Measurements from ENCODE around the gene RRBP1. TPM values are rescaled to one million over a fixed set of nuclear protein-coding genes. Genes with fewer than 3 reads are reported as not detected.

RRBP1 gene
- total RNA-seq, 2 experiments from 2014 or later: 26.4 to 27.2 TPM

DNA sequence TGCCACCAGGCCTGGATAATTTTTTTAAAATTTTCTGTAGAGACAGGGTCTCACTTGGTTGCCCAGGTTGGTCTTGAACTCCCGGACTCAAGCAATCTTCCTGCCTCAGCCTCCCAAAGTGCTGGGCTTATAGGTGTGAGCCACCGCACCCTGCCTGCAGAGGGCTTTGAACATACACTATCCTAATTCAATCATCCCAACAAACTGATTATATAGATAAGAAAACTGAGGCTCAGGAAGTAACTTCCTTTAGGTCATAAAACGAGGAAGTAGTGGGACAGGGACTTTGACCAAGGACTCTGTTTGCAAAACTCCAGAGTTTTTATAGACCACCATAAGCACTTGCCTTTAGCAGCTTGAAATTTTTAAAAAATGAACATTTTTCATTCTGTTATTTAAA, 12.7 kb upstream of the RRBP1 start:
- intact Hi-C loops (cut with DNase I, micrococcal nuclease): no loop called here
- no peaks in the 10 kb centered on the region for H3K9me3 Mint-ChIP-seq
- POLR2A ChIA-PET: no interaction called here

DNA sequence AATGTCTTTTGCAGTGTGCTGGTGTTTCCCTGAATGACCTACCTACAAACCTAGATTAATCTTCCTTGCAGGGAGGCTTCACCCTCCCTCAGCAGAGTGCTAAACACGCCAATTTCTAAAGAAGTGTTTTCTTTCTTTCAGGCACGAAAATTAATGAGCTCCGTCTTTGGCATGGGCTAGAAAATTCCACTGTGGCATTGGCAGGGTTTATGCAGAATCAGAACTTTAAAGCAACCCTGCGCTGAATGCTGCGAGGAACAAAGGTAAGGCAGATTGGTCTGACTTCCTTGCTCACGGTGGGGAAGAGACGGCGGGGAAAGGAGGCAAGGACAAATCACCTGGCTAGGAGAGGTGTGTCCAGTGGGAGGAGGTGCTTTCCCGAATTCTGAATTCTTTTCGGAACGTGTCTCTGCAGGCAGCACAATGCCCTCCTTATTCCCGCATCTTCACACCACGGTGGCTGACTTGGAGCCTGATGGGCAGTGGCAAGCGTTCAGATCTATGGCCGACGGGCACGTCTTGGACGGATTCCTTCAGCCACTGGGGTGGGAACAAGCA, 11.5 kb upstream of the RRBP1 start:
- no peak overlapping the region for H3K27ac Mint-ChIP-seq
- ATAC-seq (ENCODE audit: poor library complexity): no peak
- H3K4me1 Mint-ChIP-seq (ENCODE audit: low read depth): no peaks in the 10 kb centered on the region
- H3K4me3 Mint-ChIP-seq: no peak overlapping the region
- no peak overlapping the region for H3K4me3 ChIP-seq (ENCODE audit: low read length)
- no peaks in the 10 kb centered on the region for H3K36me3 Mint-ChIP-seq (ENCODE audit: low read depth)
- H3K27me3 Mint-ChIP-seq: peaks cover 41% of the 10 kb centered on the region
- TF ChIP-seq, protein P1, sequence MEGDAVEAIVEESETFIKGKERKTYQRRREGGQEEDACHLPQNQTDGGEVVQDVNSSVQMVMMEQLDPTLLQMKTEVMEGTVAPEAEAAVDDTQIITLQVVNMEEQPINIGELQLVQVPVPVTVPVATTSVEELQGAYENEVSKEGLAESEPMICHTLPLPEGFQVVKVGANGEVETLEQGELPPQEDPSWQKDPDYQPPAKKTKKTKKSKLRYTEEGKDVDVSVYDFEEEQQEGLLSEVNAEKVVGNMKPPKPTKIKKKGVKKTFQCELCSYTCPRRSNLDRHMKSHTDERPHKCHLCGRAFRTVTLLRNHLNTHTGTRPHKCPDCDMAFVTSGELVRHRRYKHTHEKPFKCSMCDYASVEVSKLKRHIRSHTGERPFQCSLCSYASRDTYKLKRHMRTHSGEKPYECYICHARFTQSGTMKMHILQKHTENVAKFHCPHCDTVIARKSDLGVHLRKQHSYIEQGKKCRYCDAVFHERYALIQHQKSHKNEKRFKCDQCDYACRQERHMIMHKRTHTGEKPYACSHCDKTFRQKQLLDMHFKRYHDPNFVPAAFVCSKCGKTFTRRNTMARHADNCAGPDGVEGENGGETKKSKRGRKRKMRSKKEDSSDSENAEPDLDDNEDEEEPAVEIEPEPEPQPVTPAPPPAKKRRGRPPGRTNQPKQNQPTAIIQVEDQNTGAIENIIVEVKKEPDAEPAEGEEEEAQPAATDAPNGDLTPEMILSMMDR (IDR thresholded peaks at IDR 0.05): no peak
- intact Hi-C loops (cut with DNase I, micrococcal nuclease): no loop called here
- DNase-seq: no peak
- no peaks in the 10 kb centered on the region for H3K4me1 ChIP-seq (ENCODE audit: insufficient read depth, low read length)
- peaks cover 8 to 10% of the 10 kb centered on the region in 2 experiments for H3K27me3 ChIP-seq (ENCODE audit: control insufficient read depth in 1 of 2, insufficient read depth in 2 of 2, low read length in 2 of 2)
- ChIA-PET CTCF (interaction anchor here (1.5 kb wide), 1 partner anchor 11 kb away, joined by 6 read pairs; the partner anchor contains the start of gene RRBP1), POLR2A (no interaction called here)
- H3K9me3 ChIP-seq (ENCODE audit: control insufficient read depth in 1 of 2, insufficient read depth in 1 of 2, low read length in 2 of 2): peaks cover 0 to 7% of the 10 kb centered on the region in 2 experiments
- no peak overlapping the region for H3K27ac ChIP-seq (ENCODE audit: low read depth in 1 of 2, low read length in 2 of 2)
- H3K36me3 ChIP-seq (ENCODE audit: insufficient read depth, low read length): no peaks in the 10 kb centered on the region
- no peaks in the 10 kb centered on the region for H3K9me3 Mint-ChIP-seq

More for the DNA sequence above, 12.7 kb upstream of the RRBP1 start:
- TF ChIP-seq, protein P1 (IDR thresholded peaks at IDR 0.05): no peak
- Histone ChIP-seq H3K4me3 (ENCODE audit: low read length) (no peak overlapping the region), H3K36me3 (ENCODE audit: insufficient read depth, low read length) (no peaks in the 10 kb centered on the region), H3K27me3 (ENCODE audit: control insufficient read depth in 1 of 2, insufficient read depth in 2 of 2, low read length in 2 of 2) (peaks cover 0 to 3% of the 10 kb centered on the region in 2 experiments), H3K27ac (ENCODE audit: low read depth in 1 of 2, low read length in 2 of 2) (no peak overlapping the region), H3K9me3 (ENCODE audit: control insufficient read depth in 1 of 2, insufficient read depth in 1 of 2, low read length in 2 of 2) (peaks cover 0 to 7% of the 10 kb centered on the region in 2 experiments), H3K4me1 (ENCODE audit: insufficient read depth, low read length) (no peaks in the 10 kb centered on the region)
- H3K27me3 Mint-ChIP-seq: peaks cover 32% of the 10 kb centered on the region
- H3K27ac Mint-ChIP-seq: no peak overlapping the region
- no peaks in the 10 kb centered on the region for H3K4me1 Mint-ChIP-seq (ENCODE audit: low read depth)
- H3K36me3 Mint-ChIP-seq (ENCODE audit: low read depth): no peaks in the 10 kb centered on the region
- no peak for DNase-seq
- CTCF ChIA-PET: interaction anchor here (0.6 to 0.7 kb wide), 2 partner anchors 51 to 91 kb away, joined by 4 to 5 read pairs; no protein-coding TSS in a partner anchor
- no peak overlapping the region for H3K4me3 Mint-ChIP-seq
- no peak for ATAC-seq (ENCODE audit: poor library complexity)

DNA sequence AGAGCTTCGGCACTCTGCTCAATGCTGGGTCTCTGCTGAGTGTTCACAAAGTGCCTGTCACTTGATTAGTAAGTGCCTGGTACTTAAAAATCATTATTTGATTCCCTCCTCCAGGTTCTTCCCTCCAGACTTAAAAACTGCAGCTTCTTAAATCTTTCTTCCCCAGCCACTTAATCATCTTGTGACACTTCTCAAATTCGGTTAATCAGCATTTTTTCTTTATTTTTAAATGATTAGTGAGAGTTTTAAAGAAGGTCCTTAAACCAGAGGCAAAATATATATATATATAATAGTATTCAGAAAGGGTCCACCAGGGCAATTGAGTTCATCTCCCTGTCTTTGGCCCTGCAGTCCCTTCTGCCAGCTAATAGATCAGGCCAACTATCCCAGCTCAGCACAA, 9.7 kb upstream of the RRBP1 start:
- no peaks in the 10 kb centered on the region for H3K36me3 ChIP-seq (ENCODE audit: insufficient read depth, low read length)
- no peaks in the 10 kb centered on the region for H3K4me1 Mint-ChIP-seq (ENCODE audit: low read depth)
- no peak overlapping the region for H3K27ac ChIP-seq (ENCODE audit: low read depth in 1 of 2, low read length in 2 of 2)
- no peak for ATAC-seq (ENCODE audit: poor library complexity)
- no peak overlapping the region for H3K27ac Mint-ChIP-seq
- intact Hi-C loops (cut with DNase I, micrococcal nuclease): no loop called here
- ChIA-PET CTCF (interaction anchor here (2.1 kb wide), 1 partner anchor 10 kb away, joined by 8 read pairs; the partner anchor contains the start of gene RRBP1), POLR2A (interaction anchor here (1.4 kb wide), 1 partner anchor 9 kb away, joined by 7 read pairs; no protein-coding TSS in a partner anchor)
- H3K9me3 Mint-ChIP-seq: no peaks in the 10 kb centered on the region
- peaks cover 0 to 7% of the 10 kb centered on the region in 2 experiments for H3K9me3 ChIP-seq (ENCODE audit: control insufficient read depth in 1 of 2, insufficient read depth in 1 of 2, low read length in 2 of 2)
- H3K4me1 ChIP-seq (ENCODE audit: insufficient read depth, low read length): no peaks in the 10 kb centered on the region
- H3K36me3 Mint-ChIP-seq (ENCODE audit: low read depth): no peaks in the 10 kb centered on the region
- TF ChIP-seq, protein P1 (IDR thresholded peaks at IDR 0.05): no peak
- no peak for DNase-seq
- peaks cover 12 to 18% of the 10 kb centered on the region in 2 experiments for H3K27me3 ChIP-seq (ENCODE audit: control insufficient read depth in 1 of 2, insufficient read depth in 2 of 2, low read length in 2 of 2)
- peaks cover 55% of the 10 kb centered on the region for H3K27me3 Mint-ChIP-seq
- no peak overlapping the region for H3K4me3 Mint-ChIP-seq
- no peak overlapping the region for H3K4me3 ChIP-seq (ENCODE audit: low read length)
